Measurements from ENCODE around the gene IL32.

GRCh38 chr16:3026609-3027488, 38.6 kb upstream of the IL32 start:
- TF ChIP-seq CTCF (IDR thresholded peaks at IDR 0.05): no peak
- TF ChIP-seq EZH2 (IDR thresholded peaks at IDR 0.05): no peak
- TF ChIP-seq EZH2phosphoT487 (IDR thresholded peaks at IDR 0.05): no peak

All from neural progenitor cell (in vitro differentiated cells).